ENCODE measurements around the gene RSPO1. TPM values are rescaled to one million over a fixed set of nuclear protein-coding genes. Genes with fewer than 3 reads are reported as not detected.

RSPO1 gene
- polyA plus RNA-seq, 4 donors = 0.27 to 1.2 TPM; not detected in 2

Other genes starting within 250 kb of the RSPO1 start
- 10 to 100 TPM; 12.4 to 24.6 (median 19.4) TPM for gene ZC3H12A, start 160.3 kb downstream of the RSPO1 start, polyA plus RNA-seq
- 10 to 100 TPM; 41.9 to 50.3 (median 47.1) TPM for gene MEAF6, start 120.1 kb downstream of the RSPO1 start, polyA plus RNA-seq
- gene SNIP1, start 80.6 kb downstream of the RSPO1 start, polyA plus RNA-seq = 10 to 100 TPM in 1 of 4 donors, 1 to 10 TPM in 3; 4.6 to 11.6 (median 5.1) TPM
- gene DNALI1, start 78.0 kb downstream of the RSPO1 start, polyA plus RNA-seq = 10 to 100 TPM in 1 of 4 donors, 1 to 10 TPM in 3; 1.6 to 30.0 (median 3.8) TPM
- 10 to 100 TPM; 29.4 to 67.8 (median 45.5) TPM for gene GNL2, start 39.0 kb downstream of the RSPO1 start, polyA plus RNA-seq
- 10 to 100 TPM in 2 of 4 donors, 1 to 10 TPM in 2; 4.0 to 23.5 (median 7.6) TPM for gene CDCA8, start 57.6 kb upstream of the RSPO1 start, polyA plus RNA-seq
- gene EPHA10, start 130.2 kb upstream of the RSPO1 start, polyA plus RNA-seq = 1 to 10 TPM; 1.9 to 5.4 (median 3.5) TPM
- gene MANEAL, start 159.0 kb upstream of the RSPO1 start, polyA plus RNA-seq = 1 to 10 TPM in 2 of 4 donors, under 1 TPM in 2; 0.81 to 6.1 (median 2.3) TPM
- 10 to 100 TPM; 29.6 to 44.0 (median 38.6) TPM for gene C1orf122, start 172.9 kb upstream of the RSPO1 start, polyA plus RNA-seq
- gene YRDC, start 173.3 kb upstream of the RSPO1 start, polyA plus RNA-seq = 10 to 100 TPM; 14.0 to 15.7 (median 14.4) TPM
- gene MTF1, start 224.7 kb upstream of the RSPO1 start, polyA plus RNA-seq = 1 to 10 TPM; 1.6 to 5.7 (median 3.1) TPM

Data from small intestine (tissue), 4 donors.